GM12865 (cell line): Measurements from ENCODE around the gene GLP1R.
A peak's percentile ranks its signal among the peaks of the same experiment; 100 is the strongest.

Experiments used
- DNase-seq: peaks from one replicate; pipeline ENCODE4 v3.0.0; 2010; ENCODE audit warnings: low read depth
- H3K4me3 ChIP-seq: 2 replicates; pipeline ENCODE4 v1.5.1; 2011; ENCODE audit warnings: mild to moderate bottlenecking, low read depth, low read length, control low read depth
- CTCF ChIP-seq: IDR thresholded peaks from 2 replicates; pipeline ENCODE4 v1.5.1; 2011; ENCODE audit warnings: low read length, control low read depth, low read depth, inconsistent platforms; ENCODE audit not compliant: insufficient read depth; ENCODE audit errors: missing control alignments

Gene GLP1R

GRCh38 chr6:39021779-39022178, 26.8 kb upstream of the GLP1R start:
- no peak for TF ChIP-seq CTCF
- no peak for DNase-seq
- H3K4me3 ChIP-seq = no peak overlapping the region

GRCh38 chr6:39026175-39026574, 22.4 kb upstream of the GLP1R start:
- no peak for TF ChIP-seq CTCF
- DNase-seq = peak; percentile 29
- H3K4me3 ChIP-seq = no peak overlapping the region

- DNase-seq = peak; percentile 36
- peak; percentile 93 for TF ChIP-seq CTCF
Observed at GRCh38 chr6:39029156-39030011, 19.2 kb upstream of the GLP1R start.

GRCh38 chr6:39035681-39036080, 12.9 kb upstream of the GLP1R start:
- no peak for DNase-seq
- no peak for TF ChIP-seq CTCF
- no peak overlapping the region for H3K4me3 ChIP-seq

More at GRCh38 chr6:39029156-39030011, 19.2 kb upstream of the GLP1R start:
- H3K4me3 ChIP-seq = no peak overlapping the region

- no peak for DNase-seq
- no peak for TF ChIP-seq CTCF
- no peak overlapping the region for H3K4me3 ChIP-seq
Observed at GRCh38 chr6:39037082-39037508, 11.5 kb upstream of the GLP1R start.

GRCh38 chr6:39037707-39038106, 10.9 kb upstream of the GLP1R start:
- no peak overlapping the region for H3K4me3 ChIP-seq
- DNase-seq = no peak
- no peak for TF ChIP-seq CTCF
